GM21526 (cell line): ENCODE data around the gene RUSC2.
"Not testable (repeated sequence)": the region's sequence is repeated elsewhere in the genome, so short reads cannot be mapped to it uniquely, and the experiment has no call there.

Experiments used
- ATAC-seq: cut with Tn5 transposase; IDR thresholded peaks from one replicate; pipeline ENCODE4 v1.9.1; 2021; ENCODE audit warnings: moderate library complexity; ENCODE audit not compliant: unreplicated experiment, low FRiP score

RUSC2 gene

DNA sequence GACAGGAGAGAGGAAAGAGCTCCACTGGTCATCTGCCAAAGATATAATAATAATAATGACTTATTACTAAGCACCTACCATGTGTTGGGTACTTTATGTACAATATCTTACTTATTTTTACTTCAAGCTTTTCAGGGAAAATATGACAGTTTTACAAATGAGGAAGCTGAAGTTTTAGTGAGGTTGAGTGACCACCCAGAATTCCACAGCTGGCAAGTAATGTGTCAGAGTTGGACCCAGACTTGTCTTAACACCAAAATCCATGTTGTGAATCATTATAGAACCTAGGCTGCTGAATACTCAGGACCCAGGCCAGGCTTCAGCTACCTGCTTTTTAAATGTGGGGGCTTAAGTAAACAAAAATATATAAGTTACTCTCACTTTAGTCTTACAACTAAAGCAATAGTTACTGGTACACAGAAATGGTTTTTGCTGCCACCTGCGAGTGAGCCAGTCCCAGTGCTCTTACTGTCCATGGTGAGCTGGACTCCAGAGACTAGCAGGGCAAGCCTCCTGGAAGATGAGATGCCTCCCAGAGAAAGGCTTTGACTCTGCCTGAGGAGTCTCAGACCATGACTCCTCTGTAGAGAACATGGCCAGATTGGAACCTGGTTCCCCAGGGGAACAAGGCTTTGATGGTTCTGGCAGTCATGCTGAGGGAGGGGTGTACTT lies 29.9 kb downstream of the RUSC2 start:
- no peak for ATAC-seq

DNA sequence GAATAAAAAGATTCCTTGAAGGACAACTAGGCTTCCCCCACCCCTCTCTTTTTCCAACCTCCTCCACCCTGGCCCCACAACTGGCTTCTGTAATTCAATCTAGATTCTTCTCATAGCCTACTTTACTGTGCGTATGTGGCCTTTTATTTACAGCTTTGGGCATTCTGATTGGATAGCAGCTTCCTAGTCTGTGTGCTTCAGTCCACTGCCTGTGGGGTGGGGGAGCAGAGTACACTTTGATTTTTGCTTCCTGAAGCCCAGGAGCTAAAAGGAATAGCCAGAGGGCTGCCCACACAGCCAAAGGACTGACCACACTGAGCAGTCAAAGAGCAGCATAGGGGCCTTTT lies 30.4 kb downstream of the RUSC2 start:
- no peak for ATAC-seq

DNA sequence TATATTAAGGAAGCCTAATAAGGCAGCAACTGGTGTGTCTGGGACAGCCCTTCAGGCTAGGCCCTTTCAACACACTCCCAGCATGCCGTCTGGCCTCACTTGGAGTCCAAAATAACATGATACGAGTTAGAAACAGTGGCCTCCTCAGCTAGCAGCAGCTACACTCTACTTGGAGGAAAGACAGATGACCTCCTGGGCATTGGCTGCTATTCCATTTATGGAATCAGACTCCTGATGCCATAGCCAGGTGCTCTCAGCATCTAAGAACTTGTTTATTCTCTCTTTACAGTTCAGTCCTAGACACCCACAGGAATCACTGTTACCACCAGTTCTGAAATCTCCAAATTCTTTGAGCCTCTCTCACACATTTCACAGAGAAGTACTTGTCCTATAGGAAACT lies 31.8 kb downstream of the RUSC2 start:
- no peak for ATAC-seq

DNA sequence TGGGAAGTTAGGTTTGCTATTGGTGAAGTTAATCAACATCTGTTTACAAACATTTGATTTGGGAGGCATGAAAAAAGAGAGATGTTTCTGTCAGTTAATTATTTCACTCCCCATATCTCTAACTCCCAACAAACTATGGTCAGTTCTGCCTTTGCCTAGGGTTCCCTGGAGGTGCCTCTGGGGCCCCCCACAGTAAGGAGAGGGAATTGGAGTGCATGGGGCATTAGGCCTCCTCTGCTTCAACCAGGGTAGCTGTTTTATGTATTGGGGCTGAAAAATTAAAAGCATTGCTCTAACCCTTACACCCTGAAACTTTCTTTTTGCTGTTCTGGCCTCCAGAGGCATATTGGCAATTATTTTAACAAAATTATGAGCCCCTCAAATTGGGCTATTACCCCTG lies 32.3 kb downstream of the RUSC2 start:
- no peak for ATAC-seq

DNA sequence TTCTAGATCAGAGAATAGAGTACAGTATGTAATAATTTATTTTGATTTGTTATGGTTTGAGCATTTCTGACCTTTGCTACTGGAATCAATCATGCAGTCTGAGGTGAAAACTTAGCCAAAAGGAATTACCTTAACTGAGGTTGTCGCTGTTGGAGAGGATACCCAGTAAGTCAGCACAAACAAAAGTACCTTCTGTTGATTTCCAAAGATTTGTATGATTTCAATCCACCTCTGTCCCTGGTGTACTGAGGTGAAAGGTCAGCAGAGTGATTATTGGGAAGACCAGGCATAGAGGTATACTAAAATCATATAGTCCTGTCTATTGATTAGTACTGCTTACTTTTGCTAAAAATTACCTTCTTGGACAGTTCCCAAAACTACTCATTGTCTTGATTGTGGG lies 32.8 kb downstream of the RUSC2 start:
- no peak for ATAC-seq

DNA sequence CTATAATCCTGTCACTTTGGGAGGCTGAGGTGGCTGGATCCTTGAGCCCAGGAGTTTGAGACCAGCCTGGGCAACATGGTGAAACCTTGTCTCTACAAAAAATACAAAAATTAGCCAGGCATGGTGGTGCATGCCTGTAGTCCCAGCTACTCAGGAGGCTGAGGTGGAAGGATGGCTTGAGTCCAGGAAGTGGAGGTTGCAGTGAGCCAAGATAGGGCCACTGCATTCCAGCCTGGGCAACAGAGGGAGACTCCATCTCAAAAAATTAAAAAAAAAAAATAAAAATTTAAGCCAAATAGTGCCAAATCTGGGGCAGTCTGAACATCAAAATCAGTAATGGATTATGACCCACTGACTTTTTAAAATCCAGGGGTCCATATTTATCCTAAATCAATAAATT lies 33.6 kb downstream of the RUSC2 start:
- not testable (repeated sequence) for ATAC-seq

DNA sequence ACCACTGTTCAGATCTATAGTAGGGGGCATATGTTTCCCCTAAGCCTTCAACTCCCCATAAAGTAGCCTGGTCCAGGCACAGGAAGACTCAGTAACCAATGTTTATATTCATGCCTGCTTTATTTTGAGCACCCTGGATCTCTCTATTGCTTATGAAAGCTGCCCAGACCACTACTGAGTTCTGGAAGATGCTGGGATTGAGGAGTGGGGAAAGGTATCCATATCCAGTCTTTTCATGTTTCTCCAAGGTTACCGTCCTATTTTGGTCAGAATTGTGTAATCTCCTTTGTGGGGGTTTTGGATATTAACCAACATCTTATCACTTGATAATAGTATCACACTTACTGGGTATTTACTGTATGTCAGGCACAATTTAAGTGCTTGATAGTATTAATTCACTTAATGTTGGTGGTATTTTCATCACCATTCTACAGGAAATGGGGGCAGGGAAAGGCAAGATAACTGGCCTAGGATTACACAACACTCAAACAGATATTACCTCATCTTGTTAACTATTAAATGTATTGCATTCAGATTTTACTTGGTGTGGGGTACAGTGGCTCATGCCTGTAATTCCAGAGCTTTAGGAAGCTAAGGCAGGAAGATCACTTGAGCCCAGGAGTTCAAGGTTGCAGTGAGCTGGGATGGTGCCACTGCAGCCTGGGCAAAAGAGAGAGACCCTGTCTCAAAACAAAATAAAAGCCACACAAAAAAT lies 36.3 kb downstream of the RUSC2 start:
- no peak for ATAC-seq

DNA sequence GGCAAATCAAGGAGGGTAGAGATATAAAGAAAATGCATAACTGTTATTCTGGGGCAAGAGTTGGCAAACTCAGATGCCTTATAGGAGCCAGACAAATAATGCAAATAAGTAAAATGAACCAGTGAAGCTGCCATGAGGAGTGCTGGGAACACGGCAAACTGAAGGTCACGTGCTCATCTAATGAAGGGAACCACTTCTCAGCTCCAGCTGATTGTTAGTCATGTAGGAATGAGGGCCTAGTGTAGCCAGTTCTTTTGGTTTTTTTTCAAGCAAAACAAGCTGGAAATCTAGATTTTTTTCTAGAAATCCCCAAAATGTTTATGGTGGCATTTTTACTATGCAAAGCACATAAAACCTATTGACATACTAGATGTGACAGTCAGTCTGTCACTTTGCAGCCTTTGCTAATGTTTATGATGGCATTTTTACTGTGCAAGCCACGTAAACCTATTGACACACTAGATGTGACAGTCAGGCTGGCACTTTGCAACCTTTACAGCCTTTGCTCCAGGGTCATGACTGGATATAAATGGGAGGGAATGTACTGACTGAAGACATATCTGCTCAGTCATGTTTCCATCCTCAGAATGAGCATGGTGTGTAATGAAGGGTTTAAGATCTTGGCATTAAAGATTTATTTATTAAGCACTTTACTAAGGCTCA lies 39.4 kb downstream of the RUSC2 start:
- no peak for ATAC-seq

DNA sequence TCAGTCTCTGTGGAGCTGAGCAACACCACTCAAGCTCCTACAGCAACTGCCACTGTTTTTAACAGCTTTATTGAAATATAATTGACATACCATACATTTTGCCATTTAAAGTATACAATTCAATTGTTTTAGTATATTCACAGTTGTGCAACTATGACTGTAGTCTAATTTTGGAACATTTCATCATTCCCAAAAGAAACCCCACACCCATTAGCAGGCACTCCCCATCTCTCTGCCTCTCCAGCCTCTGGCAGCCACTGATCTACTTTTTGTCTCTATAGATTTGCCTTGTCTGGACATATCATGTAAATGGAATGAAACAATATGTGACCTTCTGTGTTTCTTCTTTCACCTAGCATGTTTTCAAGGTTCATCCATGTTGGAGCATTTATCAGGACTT lies 43.5 kb downstream of the RUSC2 start:
- ATAC-seq = no peak

DNA sequence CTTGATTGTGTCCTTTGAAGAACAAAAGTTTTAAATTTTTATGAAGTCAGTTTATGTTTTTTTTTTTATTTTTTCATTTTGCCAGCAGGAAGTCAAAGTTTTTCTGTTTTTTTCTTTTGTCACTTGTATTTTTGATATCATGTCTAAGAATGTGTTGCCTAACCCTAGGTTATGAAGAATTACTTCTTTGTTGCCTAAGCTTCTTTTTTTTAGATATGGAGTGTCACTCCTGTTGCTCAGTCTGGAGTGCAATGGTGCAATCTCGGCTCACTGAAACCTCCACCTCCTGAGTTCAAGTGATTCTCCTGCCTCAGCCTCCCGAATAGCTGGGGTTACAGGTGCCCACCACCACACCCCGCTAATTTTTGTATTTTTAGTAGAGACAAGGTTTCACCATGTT lies 45.0 kb downstream of the RUSC2 start:
- ATAC-seq = not testable (repeated sequence)

DNA sequence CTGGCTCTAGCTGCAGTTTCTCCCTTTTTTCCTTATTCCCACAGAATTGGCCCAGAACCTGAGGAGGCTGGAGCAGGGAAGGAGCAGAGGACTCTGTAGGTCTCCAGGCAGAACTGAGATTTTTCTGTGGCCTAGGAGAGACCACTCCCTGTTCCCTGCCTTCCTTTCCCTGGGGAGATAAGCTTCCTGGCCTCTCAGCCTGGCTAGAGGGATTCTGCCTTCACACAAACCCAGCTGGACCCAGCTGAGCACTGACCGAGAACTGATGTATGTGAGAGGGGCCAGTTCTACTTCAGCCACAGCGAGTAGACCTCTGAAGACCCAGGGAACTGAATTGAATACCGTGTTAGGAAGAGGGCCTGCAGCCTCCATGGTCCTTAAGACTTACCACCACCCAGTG lies 48.0 kb downstream of the RUSC2 start:
- ATAC-seq = no peak

DNA sequence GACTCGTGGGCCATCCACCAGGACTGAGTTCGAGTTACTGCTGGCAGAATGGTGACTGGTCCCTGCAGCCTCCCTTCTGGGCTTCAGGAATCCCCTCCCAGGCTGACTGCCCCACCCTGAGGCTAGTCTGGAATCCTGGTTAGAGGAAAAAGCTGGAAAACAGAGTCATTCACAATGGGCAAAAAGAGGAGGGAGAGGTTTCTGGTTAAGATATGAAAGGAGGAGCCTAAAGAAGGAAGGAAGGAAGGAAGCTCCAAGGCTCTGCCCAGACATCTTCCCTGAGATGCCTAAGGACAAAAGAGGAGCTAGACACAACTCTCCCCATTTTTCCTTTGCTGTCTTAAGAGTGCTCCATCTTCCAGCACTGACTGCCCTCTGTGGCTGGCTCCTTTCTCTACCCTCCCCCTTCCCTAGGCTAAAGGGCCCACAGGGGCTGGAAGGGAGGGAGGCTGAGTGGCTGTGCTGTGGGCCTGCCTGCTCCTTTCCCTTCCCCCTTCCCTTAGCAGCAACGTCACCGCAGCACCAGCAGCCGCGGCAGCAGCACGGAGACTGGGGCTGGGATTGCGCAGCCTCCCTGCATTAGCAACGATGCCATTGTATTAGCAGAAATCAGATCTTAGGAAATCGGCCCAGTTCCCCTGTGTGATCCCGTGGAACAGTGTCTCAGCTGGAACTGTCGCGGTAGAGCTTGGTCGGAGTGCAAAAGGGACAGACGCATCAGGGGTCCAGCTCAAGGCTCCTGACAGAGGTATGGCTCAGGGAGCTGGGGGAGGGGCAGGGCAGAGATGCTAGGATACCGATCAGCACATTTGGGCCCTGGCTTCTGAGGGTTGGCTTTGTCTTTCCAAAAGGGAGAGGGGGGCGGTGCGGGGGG lies 48.7 kb downstream of the RUSC2 start:
- no peak for ATAC-seq
